HL-60/S4 treated with retinoic acid at 250 ng/mL for 4 days and 3 days (cell line): Measurements from ENCODE around the gene GAS2L2.
"Not testable (repeated sequence)": the region's sequence is repeated elsewhere in the genome, so short reads cannot be mapped to it uniquely, and the experiment has no call there.

ENCODE experiments used
- in situ Hi-C: fragments of 300-500 bp; cut with MboI; formaldehyde crosslinking; loops from 2 replicates; pipeline ENCODE4 v1.7.0; 2022; ENCODE audit warnings: low sequenced_read_pairs

The GAS2L2 gene

GRCh38 chr17:35705705-35706104 is 47.3 kb downstream of the GAS2L2 start:
- in situ Hi-C loops = no loop called here

- in situ Hi-C loops = no loop called here
These were observed 47.8 kb downstream of the GAS2L2 start for GRCh38 chr17:35705230-35705629.

- in situ Hi-C loops = not testable (repeated sequence)
These were observed 49.7 kb downstream of the GAS2L2 start for GRCh38 chr17:35703308-35703707.

GRCh38 chr17:35701491-35701890 is 51.5 kb downstream of the GAS2L2 start:
- in situ Hi-C loops = no loop called here

GRCh38 chr17:35700150-35700549 is 52.9 kb downstream of the GAS2L2 start:
- in situ Hi-C loops = no loop called here

GRCh38 chr17:35698800-35699199 is 54.2 kb downstream of the GAS2L2 start:
- in situ Hi-C loops = no loop called here

GRCh38 chr17:35695613-35696012 is 57.4 kb downstream of the GAS2L2 start:
- in situ Hi-C loops = no loop called here

- in situ Hi-C loops = no loop called here
These were observed 58.1 kb downstream of the GAS2L2 start for GRCh38 chr17:35694906-35695305.
